Ishikawa (cell line): ENCODE data around the gene RNF220.

Experiments
- EP300 ChIP-seq: IDR thresholded peaks from 2 replicates; pipeline ENCODE4 v1.6.1; 2012; ENCODE audit warnings: borderline replicate concordance
- NFIC ChIP-seq: IDR thresholded peaks from 2 replicates; pipeline ENCODE4 v1.6.1; 2012
- REST ChIP-seq: IDR thresholded peaks from 2 replicates; pipeline ENCODE4 v1.6.1; 2012; ENCODE audit warnings: low read depth, mild to moderate bottlenecking
- YY1 ChIP-seq: IDR thresholded peaks from 2 replicates; pipeline ENCODE4 v1.6.1; 2012; ENCODE audit warnings: low read depth

- no peak for TF ChIP-seq YY1
- TF ChIP-seq REST: no peak
- no peak for TF ChIP-seq NFIC
- TF ChIP-seq EP300: no peak
Observed at GRCh38 chr1:44647896-44648295, 242.8 kb downstream of the RNF220 start.
